DMS 273 (cell line): ENCODE data around the gene SLC9A3.
A peak's percentile ranks its signal among the peaks of the same experiment; 100 is the strongest.
"Not testable (repeated sequence)": the region's sequence is repeated elsewhere in the genome, so short reads cannot be mapped to it uniquely, and the experiment has no call there.

ENCODE experiments used
- DNase-seq: peaks from one replicate; lab custom pipeline; 2025; ENCODE audit not compliant: unreplicated experiment; lab: John Stamatoyannopoulos, UW

The SLC9A3 gene

DNA sequence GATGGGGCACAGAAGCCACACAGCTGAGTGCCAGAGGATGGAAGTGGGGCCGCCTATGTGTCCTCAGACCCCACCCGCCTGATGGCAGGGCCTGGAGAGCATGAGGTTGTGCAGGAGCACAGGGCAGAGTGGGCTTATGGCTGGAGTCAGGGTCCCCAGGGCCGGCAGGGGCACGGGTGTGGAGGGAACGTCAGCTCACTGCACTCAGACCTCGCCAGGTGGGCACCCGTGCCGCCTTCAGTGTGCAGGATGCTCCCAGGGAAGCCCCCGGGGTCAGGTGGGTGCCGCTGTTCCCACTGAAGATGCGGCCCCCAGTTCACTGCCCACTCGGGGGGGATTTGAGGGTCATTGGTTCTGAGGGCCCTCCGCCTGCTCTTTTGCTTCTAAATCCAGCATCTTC, 46.4 kb downstream of the SLC9A3 start:
- DNase-seq = no peak

DNA sequence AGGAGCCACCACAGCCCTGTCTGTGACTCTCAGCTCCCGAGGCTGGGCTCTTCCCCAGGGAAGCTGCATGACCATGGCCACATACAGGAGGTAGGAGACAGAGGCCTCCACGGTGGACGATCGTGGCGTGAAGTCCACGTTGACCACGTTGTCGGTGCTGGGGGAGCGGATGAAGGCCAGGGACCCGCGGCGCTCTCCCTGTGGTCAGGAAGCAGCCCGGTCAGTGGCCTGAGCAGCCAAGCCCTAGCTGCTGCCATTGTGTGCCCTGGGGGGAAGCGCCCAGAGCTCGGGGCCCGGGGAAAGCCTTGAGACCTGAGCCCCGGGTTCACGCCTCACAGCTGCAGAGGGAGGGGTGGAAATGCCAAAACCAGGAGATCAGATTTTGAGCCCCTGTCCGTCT, 47.0 kb downstream of the SLC9A3 start:
- DNase-seq = no peak

DNA sequence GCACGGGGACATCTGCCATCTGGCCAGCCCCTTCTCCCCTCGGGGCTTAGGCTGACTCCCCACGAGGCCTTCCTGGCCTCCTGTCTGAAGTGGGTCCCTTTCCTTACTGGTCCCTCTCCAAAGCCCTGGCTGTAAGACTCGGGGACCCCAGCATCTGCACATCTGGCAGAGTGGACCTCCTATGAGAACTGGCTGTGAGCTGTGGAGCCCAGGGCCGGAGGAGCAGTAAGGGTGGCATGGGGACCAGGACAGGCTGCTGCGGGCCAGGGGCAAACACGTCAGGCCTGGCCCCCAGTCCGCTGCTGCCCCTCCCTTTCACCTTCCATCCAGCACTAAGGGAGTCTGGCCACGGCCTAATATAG, 47.5 kb downstream of the SLC9A3 start:
- no peak for DNase-seq

DNA sequence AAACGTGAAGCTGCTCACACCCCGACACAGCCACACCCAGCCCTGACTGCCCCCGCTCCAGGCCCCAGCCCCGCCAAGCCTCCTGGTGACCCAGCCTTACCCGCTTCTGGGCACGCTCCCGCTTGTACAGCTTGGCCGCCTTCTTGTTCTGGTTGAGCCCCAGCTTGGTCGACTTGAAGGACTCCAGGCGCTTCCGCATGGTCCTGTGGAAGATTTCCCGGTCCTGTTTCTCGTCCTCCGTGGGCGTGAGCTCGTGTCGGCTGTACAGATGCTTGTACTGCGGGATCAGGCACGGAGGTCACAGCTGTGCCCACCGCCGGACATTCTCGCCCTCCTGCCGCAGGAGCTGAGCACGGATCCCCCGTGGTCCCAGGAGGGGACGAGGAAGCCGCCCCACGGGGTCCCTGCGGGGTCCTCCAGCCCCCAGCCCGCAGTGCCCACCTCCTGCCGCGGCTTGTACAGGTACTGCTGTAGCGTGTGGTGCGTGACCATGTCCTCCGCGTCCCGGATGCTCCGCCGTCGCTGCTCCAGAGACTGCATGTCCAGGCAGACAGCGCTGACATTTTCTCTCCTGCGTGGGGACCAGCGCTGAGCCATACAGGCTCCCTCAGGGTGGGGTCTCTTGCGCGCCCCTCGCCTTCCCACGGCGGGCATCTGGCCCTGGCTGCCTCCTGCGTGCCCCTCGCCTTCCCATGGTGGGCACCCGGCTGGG, 48.0 kb downstream of the SLC9A3 start:
- peak; percentile 45 for DNase-seq

DNA sequence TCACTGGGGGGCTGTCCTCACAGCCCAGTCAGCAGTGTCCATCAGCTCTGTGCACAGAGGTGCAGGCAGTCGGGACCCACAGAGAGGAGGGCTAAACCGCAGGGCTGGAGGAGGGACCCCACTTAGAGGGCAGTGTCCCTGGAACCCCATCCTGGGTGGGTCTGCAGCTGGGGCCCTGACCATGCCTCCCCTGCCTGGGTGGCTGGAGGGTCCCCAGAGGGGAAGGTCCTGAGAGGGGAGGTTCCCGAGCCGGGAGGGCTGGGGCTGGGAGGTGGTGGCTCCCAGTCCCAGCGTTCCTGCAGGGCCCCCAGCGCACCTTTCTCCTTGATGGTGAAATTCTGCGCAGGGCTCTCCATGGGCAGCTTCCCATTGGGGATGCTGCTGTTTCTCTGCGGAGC, 48.5 kb downstream of the SLC9A3 start:
- DNase-seq = no peak

DNA sequence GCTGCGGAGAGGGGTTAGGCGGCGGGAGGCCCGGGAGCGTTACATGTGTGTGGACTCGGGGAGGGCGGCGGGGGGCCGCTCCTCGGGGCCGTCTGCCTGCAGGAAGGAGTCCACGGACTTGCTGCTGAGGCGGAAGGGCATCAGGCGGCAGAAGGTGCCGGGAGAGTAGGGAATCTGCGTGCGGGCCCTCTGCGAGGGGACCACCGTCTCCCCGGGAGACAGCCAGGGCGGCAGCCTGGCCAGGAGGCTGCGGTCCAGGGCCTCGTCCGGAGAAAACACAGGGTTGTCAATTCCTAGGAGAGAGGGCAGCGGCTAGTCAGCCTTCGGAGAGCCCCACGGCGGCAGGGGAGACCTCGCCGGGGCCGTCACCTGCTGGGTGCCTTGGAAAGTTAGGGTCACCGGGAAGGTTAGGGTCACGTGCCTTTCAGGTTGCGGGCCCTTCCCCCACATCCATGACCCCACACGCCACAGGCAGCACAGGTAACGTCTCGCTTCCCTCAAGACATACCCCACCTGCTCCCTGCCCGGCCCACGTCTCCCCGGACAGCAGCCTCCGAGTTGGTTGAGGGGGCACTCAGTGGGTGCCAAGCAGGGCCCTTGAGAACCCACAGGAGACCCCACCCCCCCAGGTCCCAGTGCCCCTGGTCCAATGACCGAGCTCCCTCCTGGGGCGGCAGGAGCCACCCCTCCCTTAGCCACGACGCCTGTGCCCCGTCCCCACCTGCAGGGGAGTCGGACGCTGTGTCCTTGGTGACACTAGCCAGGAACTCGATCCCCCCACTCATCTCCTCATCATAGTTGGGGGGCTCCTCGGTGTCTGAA, 49.2 kb downstream of the SLC9A3 start:
- no peak for DNase-seq

DNA sequence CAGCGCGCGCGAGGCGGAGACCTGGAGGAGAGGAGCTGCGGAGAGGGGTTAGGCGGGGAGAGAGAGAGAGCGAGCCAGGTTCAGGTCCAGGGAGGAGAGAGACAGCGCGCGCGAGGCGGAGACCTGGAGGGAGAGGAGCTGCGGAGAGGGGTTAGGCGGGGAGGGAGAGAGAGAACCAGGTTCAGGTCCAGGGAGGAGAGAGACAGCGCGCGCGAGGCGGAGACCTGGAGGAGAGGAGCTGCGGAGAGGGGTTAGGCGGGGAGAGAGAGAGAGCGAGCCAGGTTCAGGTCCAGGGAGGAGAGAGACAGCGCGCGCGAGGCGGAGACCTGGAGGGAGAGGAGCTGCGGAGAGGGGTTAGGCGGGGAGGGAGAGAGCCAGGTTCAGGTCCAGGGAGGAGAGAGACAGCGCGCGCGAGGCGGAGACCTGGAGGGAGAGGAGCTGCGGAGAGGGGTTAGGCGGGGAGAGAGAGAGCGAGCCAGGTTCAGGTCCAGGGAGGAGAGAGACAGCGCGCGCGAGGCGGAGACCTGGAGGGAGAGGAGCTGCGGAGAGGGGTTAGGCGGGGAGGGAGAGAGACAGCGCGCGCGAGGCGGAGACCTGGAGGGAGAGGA, 49.9 kb downstream of the SLC9A3 start:
- DNase-seq = not testable (repeated sequence)

DNA sequence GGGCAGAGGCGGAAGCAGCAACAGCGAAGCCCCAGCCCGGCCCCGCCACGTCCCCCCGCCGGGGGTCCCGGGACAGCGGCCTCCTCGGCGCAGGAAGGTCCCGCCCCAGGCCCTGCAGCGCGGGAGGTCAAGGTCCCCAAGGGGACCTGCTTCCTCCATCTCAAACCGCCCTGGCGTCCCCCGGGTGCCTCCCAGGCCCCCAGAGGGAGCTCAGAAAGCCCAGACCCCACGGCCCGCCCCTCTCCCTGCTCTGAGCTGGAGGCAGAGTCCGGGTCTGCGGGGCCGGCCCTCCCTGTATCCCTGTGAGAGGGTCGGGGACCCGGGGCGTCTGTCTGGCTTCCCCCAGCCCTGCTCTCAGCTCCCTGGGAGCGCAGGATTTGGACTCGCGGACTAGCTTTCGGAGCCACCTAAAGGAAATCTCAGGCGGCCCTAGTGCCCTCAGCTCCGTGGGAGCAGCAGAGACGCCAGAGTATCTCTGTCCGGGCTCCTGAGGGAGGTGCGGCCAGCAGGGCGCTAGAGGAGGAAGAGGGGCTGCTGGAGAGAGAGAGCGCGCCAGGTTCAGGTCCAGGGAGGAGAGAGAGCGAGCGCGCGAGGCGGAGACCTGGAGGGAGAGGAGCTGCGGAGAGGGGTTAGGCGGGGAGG, 50.6 kb downstream of the SLC9A3 start:
- DNase-seq = peak; percentile 62

DNA sequence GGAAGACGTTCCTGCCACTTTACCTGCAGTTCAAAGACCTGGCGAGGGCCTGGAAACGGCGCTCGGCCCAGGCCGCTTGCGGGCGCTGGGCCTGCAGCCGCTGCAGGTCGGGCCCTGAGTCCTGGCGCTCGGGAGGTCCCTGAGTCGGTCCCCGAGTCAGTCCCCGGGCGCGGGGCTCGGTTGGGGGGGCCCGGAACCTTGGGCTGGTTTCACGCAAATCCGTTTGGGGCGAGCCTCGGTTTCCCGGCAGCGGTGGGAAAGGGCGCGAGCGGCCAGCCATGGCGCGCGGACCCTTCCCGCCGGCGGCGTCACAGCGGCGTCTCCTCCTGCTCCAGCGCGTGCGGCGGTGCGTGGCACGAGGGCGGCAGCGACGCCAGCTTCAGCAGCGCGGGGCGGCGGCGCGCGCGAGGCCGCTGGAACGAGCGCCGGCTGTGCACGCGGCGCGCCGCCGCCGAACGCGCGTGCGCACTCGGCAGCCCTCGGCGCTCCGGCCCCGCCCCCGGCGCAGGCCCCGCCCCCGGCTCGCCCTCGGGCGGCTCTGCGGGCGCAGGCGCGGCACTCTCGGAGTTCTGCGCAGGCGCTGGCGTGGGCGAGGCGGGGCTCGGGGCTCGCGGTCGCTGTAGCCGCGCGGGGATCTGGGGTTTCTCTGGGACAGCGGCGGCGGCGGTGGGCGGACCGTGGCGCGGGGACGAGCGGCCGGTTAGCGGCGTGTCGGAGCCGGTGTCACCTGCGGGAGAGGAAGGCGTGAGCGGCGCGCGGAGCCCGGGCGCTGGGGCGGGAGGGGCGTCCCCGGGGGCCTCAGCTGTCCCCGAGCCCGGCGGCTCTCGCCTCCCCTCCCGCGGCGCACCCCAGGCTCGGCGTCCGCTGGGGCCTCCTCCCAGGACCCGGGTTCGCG, 51.3 kb downstream of the SLC9A3 start:
- DNase-seq = peak; percentile 94

DNA sequence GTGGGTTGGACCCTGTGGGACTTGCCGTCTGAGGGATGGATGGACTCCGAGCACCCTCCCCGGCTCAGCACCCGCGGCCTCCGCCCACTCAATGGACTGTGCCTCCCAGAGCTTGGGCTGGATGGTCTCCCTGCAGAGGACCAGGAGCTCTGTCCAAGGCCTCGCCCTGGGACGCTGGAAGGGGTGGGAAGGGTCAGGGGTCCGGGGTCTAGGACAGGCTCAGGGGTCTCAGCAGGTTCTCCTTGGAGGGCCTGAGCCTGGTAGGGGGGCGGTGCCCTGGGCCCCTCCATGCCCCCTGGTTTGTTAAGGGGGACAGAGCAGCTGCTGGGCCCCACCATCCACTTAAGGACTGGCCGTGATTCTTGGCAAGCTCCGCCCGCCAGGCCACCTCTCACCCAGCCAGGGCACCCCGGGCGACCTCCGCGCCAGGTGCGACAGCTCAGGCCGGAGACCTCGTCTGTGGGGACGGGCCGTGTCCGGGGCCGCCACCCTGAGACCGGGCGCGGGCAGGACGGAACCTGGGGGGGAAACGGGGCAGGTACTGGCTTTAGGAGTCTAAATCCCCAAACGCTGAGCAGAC, 52.1 kb downstream of the SLC9A3 start:
- no peak for DNase-seq

DNA sequence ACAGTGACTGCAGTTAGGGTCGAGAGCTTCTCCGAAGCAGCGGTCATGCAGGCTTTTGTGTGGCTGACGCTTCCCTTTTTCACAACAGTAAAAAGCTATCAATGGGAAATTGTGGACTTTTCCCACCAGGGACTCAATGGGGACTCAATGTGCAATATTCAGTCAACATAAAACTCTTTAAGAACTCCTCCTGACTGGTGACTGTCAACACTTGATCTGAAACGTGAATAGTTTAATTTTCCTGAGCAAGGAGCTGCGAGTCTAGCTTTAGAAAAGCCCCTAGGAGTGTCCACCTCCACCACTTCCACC, 52.5 kb downstream of the SLC9A3 start:
- no peak for DNase-seq

DNA sequence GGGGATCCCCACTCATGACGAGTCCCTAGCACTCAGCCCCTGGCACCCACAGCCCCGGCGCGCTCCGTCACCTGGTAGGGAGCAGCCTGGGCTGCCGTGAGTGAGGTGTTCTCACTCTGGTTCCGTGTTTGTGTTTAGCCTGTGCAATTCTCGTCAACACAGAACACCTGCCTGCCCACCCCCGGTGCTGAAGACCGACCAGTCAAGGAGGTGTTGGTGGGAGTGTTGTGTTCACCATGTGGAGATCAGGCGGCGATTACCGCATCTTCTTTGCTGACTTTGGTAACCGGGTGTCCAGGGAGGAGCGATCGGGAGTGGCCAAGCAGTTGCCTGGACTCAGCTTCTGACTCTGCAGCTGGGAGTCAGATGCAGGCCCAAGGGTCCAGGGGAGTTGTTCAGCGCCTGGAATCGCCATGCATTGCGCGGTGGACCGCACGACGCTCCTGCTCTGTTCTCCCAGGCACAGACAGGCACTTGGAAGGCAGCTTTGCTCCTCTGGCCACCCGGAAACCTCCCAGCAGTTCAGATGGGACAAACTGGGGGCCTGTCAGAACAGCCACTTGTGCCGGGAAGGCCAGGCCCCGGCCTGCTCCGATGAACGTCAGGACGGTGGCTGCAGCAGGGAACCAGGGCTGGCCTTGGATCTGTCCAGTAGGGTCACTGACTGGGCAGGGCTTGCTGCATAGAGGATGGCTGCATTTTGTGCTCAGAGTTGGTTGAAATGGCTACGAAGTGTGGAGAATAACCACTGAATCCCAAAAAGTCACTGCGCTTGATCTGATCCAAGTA, 53.1 kb downstream of the SLC9A3 start:
- no peak for DNase-seq

DNA sequence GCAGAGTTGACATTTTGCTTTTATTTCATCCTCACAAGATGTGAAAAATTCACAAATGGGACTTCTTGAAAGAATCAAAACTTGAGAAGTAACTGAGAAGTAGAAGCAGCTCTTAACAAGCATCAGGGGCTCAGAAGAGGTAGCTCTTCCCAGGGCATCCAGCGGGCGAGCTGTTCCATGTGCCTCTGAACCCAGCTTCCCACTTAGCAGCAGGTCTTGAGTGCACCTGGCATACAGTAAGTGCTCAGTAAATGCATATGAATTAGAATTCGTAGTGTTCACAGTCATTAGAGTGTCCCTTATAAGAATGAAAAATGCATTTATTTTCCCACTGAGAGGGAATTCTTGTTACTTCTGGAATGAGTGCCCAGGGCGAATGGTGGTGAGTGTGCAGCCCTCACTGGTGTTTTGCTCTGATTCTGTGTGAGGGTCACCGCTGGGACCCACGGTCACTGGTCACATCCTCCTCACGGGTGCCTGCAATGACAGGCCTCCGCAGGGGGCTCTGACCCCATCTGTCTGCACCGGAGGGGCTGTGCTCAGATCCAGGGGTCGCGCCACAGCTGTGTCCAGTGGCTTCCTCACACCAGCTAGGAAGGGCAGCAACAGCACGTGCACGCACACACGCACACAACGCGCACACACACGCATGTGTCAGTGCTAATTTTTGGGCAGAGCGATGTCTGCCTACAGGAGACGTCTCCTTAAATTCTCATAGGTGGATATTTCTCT, 54.3 kb downstream of the SLC9A3 start:
- DNase-seq = no peak

DNA sequence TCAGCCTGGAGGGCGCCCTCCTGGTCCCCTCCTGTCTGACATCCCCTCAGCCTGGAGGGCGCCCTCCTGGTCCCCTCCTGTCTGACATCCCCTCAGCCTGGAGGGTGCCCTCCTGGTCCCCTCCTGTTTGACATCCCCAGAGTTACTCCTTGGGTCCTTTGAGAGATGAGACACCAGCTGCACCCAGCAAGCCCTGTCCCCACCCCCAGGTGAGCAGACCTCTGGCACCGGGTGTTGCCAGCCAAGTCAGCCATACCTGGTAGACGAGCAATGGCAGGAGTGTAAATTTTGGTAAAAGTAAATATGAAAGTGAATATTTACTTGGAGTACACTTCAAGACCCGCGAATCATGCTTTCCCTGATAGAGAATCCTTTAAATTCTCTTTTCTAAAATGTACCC, 55.8 kb downstream of the SLC9A3 start:
- no peak for DNase-seq

DNA sequence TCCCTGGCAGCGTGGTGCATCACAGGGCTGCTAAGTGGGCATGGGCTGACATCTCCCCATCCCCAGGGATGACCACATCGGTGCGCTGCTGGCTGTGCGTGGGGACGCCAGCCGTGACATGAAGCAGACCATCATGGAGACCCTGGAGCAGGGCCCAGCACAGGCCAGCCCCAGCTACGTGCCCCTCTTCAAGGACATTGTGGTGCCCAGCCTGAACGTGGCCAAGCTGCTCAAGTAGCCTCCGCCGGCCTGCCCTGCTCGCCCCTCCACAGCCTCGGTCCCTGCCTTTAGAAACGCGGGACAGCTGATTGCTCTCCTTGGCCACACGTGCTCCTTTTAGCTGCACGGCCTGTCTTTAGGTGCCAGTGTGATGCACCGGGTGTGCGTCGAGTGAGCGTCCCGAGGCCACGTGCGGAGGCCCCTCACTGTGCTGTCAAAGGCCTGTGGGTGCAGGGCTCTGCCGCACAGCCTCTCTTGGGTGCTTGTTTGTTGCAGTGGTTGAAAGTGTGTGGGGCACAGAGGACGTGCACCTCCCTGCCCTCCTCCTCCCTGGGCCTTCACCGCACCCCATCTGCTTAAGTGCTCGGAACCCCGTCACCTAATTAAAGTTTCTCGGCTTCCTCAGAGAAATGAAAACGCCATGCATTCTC, 57.5 kb downstream of the SLC9A3 start:
- DNase-seq = no peak

DNA sequence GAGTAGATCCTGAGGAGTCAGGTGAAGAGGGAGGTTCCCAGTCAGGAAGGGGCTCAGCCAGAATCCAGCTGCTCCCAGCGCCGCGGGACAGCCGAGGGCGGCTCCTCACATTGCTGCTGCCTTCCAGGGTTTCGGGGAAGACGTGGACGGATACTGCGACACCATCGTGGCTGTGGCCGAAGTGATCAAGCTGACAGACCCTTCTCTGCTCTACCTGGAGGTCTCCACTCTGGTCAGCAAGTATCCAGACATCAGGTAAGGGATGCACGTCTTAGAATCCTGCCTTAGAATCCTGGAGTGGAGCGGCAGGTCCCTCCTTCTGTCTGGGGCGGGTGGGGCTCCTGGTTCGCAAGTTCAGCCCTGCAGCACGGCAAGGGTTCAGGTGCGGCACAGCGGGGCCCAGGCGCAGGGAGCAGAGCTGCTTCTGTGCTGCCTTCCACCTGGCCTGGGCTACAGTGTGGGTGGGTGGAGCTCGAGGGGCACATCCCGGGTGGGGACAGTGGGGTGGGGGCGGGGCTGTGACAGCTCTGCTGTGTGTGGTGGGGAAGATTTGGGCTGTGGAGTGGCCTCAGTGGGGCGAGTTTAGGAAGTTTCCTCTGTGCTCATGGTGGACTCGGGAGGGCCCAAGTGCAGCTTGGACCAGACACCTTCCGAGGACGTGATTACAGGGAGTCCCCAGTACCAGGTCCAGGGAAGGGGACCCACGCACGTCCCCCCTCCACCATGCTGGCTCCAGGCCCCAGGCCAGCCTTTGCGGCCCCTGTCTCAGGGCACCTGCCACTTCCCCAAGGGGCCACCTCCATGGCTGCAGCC, 58.5 kb downstream of the SLC9A3 start:
- DNase-seq = no peak

DNA sequence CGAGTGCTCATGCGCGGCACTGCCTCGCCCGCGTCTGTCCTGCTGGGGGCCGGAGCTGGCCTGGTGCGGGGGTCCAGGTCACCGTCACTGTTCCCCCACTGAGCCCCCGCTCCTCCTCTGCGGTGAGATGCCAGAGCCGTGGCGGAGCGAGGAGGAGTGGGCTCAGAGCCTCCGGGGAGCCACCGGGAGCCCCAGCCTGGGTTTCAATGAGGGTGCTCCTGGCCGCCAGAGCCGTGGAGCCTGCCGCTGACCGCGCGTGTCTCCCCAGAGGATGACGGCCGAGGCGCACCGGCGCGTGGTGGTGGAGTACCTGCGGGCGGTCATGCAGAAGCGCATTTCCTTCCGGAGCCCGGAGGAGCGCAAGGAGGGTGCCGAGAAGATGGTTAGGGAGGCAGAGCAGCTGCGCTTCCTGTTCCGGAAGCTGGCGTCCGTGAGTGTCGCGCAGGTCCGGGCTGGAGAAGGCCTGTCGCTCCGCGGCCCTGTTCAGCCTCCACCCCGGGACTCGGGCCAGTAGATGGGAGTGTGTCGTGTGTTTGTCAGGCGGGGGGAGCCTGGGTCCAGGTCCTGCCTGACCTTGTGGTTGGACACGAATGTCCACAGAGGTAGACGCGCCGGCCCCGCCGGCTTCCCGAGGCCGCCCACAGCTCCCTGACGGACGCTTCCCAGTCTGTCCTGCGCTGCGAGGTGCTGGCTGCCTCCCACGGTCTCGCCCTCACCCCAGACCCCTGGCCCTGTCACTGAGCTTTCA, 59.2 kb downstream of the SLC9A3 start:
- no peak for DNase-seq
